Measurements from ENCODE around the gene ATG10.
A peak's percentile ranks its signal among the peaks of the same experiment; 100 is the strongest.

Gene ATG10

GRCh38 chr5:82276800-82277612 is 305.2 kb downstream of the ATG10 start:
- no peak for DNase-seq (ENCODE audit: low read depth)

DNA sequence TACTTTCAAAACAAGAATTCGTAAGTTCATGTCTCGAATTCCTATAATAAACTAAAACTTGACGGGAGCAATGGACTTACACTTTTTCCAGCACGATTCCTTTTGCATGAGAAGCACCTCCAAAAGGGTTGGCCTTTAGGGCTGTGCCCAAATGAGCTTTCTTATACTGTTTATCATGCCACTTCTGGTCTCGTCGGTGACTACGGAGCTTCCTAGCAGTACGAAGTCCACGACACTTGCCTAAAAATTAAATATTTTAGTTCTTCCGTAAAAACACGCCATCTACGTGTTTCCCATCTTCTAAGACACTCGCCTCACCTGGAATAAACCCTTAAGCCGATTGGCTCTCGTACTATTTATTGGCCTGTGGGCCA is 305.8 kb downstream of the ATG10 start:
- DNase-seq (ENCODE audit: low read depth), result no peak

DNA sequence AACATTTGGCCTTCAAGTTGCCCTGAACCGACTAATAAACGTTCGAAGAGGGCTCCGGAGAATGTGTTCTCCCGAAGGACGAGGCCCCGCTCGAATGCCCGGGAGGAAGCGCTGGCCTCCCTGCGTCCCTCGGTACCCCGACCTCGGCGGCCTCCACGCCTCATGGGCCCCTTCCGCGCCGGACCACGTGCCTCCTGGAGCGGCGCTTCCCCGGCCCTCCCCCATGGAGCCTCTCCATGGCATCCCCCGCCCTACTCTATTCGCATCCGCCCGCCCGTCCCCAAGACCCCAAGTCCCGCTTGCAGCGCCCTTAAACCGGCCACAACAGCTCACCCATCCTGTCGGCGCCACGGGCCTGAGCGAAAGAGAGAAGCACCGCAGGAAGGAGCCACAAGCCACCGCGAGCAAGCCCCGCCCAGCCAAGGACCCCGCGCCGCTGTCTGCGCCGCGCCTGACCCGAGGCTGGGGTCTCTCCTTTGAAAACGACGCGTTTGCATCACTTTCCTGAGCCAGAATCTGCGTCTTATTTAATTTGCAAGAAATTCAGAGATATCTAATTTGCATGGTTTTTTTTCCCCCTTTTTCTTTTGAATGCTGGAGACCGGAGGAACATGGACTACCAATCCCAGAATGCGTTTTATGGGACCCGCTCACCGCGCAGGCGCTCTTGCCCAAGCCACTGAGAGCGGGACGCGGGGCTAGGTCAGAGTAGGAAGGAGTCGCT is 306.3 kb downstream of the ATG10 start, which contains the start of gene RPS23:
Gene RPS23, minus strand, starts transcription at position 368 of the 724 bp plus-strand sequence. Its CDS starts 31 bp downstream, at position 337.
- DNase-seq (ENCODE audit: low read depth), result peak; percentile 75

DNA sequence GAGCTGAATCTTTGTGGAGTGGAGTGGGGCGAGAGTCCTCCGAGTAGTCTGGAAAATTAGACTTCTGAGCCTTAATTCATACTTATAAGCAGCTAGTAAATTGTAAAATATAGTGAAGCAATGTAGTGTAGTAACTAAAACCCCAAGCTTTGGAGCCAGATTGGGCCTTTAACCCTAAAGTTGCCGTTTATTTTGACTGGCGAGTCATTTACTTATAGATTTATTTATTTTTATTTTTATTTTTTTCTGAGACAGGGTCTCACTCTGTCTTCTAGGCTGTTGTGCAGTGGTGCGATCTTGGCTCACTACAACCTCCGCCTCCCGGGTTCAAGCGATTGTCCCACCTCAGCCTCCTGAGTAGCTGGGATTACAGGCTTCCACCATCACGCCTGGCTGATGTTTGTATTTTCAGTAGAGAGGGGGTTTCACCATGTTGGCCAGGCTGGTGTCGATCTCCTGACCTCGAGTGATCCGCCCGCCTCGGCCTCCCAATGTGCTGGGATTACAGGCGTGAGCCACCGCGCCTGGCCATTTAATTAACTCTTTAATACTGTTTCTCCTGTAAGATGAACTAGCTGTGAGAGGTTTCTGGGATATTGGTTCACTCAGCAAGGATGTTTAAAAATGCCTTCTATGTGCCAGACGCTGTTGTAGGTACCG is 307.0 kb downstream of the ATG10 start:
- DNase-seq (ENCODE audit: low read depth), result no peak

DNA sequence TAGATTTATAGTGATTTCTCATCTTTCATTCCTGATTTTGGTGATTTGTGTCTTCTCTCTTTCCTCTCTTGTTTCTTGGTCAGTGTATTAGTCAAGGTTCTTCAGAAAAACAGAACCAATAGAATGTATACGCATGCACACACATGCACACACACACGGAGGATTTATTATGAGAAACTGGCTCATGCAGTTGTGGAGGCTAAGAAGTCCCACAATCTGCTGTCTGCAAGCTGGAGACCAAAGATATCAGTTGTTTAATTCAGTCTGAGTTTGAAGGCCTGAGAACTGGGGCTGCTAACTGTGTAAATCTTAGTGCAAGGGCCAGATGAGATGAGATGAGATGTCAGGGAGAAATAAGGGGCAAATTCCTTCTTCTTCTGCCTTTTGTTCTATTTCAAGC is 312.1 kb downstream of the ATG10 start:
- DNase-seq (ENCODE audit: low read depth), result no peak

DNA sequence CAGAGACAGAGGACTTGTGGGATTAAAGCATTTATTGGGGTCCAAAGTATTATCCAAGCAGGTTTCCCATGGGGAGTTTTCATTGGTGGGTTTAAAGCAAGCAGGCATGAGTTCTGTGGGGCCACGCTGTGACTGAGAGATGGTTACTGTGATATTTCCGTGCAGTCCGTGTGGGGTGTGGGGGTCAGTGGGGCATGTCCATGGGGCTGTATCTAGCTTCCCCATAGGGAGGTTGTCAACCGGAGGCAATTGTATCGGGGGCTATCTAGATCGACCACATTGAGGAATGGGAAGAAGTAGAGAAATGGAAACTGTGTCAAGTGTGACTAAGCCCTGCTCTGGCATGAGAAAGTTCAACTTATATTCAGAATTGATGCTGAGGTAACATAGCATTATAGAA is 313.4 kb downstream of the ATG10 start:
- DNase-seq (ENCODE audit: low read depth), result no peak

- DNase-seq (ENCODE audit: low read depth), result no peak
Measured at GRCh38 chr5:82287625-82288024, 315.8 kb downstream of the ATG10 start.

DNA sequence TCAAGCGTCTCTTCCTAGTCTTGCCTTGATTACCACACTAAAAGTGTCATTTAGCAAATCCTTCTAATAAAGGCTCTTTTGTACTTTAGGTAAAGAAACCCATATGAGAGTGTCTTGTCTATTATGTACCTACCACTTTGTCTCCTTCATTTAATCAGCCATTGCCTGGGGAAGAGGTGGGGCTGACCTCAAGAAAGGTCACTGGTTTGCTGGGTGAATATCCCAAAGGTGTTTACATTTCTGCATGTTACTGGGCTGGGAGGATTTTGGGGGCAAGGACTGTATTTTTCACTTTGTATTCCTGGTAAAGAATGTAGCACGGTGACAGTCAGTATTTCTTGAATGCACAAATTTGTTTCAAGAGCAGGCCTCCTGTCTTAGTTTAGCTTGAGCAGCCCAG is 318.2 kb downstream of the ATG10 start:
- no peak for DNase-seq (ENCODE audit: low read depth)

- DNase-seq (ENCODE audit: low read depth), result no peak
Measured at GRCh38 chr5:82290908-82291307, 319.1 kb downstream of the ATG10 start.

GRCh38 chr5:82291420-82291819 is 319.6 kb downstream of the ATG10 start:
- no peak for DNase-seq (ENCODE audit: low read depth)

DNA sequence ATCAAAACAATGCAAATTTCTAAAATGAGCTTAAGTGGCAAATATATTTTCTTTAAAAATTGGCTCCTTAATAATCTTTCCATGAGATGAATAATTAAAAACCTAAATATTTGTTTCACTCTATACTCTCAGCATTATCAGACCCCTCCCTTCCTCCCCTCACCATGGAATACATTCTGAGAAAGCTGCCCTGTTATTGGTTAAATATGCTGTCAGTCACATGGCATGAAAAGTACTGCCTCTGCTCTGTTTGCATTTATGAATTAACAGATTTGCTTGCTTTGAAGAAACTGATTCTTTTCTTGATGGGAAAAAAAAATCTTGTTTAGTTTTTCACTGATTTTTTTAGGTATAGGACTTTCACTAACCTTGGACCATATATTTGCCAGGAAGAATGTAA is 323.3 kb downstream of the ATG10 start:
- DNase-seq (ENCODE audit: low read depth), result no peak

- DNase-seq (ENCODE audit: low read depth), result no peak
Measured at GRCh38 chr5:82295959-82296531, 324.2 kb downstream of the ATG10 start.

DNA sequence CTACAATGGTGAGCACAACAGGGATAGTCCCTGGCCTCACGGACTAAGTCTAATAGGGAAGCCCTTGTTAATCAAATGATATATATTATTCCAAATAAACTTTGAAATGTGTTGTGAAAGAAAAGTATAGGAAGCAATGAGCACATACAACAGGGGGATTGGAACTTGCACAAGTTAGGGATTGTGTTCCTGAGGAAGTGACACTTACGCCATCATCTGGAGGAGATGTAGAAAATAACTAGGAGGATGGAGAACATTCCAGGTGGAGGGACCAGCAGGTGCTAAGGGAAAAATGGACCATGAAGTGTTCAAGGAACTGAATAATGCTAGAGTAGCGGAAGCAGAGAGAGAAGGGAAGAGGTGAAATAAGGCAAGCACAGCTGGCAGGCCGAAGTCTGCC is 325.1 kb downstream of the ATG10 start:
- no peak for DNase-seq (ENCODE audit: low read depth)

DNA sequence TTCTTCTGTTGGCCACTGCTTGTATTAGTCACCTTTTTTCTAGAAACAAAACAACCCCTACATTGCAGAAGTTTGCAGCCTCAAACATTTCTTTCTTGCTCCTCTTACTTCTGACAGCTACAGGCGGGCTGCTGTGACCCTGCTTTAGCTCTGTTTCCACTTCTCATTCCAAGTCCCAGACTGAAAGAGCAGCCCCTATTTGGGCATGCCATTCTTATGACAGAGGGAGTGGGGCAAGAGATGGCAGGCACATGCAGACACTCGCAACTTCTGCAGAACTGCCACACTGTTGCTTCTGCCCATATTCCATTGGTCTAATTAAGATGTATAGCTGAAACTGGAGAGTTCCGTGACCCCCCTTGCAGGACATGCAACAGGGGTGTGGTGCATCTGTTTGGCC is 325.9 kb downstream of the ATG10 start:
- DNase-seq (ENCODE audit: low read depth), result no peak

- no peak for DNase-seq (ENCODE audit: low read depth)
Measured at GRCh38 chr5:82298668-82299067, 326.8 kb downstream of the ATG10 start.

DNA sequence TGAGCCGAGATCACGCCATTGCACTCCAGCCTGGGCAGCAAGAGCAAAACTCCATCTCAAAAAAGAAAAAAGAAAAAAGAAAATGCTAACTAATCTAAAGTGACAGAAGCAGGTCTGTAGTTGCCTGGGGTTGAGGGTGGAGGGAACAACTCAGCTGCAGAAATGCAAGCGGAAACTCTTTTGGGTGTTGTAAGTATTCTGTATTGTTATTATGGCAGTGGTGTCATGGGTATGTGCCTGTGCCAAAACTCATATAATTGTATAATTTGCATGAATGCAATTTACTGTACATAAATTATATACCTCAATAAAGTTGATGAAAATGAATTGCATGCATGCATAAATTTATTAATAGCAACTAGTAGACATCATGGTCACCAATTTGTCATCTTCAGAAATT is 329.4 kb downstream of the ATG10 start:
- no peak for DNase-seq (ENCODE audit: low read depth)

Measured in T follicular helper cell (primary cell).